T-cell (primary cell): ENCODE results near the gene BRPF1. TPM values are rescaled to one million over a fixed set of nuclear protein-coding genes. Genes with fewer than 3 reads are reported as not detected.
A peak's percentile ranks its signal among the peaks of the same experiment; 100 is the strongest.

Experiments used
- ATAC-seq, 4 experiments: fragments of 200-7000 bp in 3 of 4; fragments of 150-1000 bp in 1 of 4; cut with Tn5 transposase; replicated peaks in 1 of 4; 1 replicate in 3 of 4; 2 replicates in 1 of 4; pipeline ENCODE4 v1.10.0; 2021; ENCODE audit warnings: moderate library complexity in 3 of 4, mild to moderate bottlenecking in 2 of 4, moderate number of reproducible peaks in 1 of 4
- CTCF ChIA-PET, 2 donors: fragments of 300-600 bp; sonication (Branson Sonifier 250); formaldehyde crosslinking; loops; one replicate each; lab custom pipeline; 2022; ENCODE audit warnings: antibody characterized with exemption in 2 of 2; lab: Charles Lee
- POLR2A ChIA-PET, 2 donors: fragments of 300-600 bp; sonication (Branson Sonifier 250); formaldehyde crosslinking; loops; one replicate each; lab custom pipeline; 2022; ENCODE audit warnings: antibody characterized with exemption in 2 of 2; lab: Charles Lee
- DNase-seq, 35 experiments: peaks; one replicate each; pipeline versions ENCODE4 v3.0.0 to v3.0.0-alpha.2; 2013 to 2023
- H3K27ac ChIP-seq: one replicate; pipeline ENCODE4 v1.5.1; 2013; ENCODE audit warnings: low read length
- H3K27me3 ChIP-seq, 2 experiments: replicated peaks in 1 of 2; 1 replicate in 1 of 2; 2 replicates in 1 of 2; pipeline versions ENCODE4 v1.6.1 to v1.7.0; 2013; ENCODE audit warnings: low read length in 1 of 2, mixed read lengths in 1 of 2; ENCODE audit not compliant: control insufficient read depth in 2 of 2, insufficient read depth in 2 of 2; ENCODE audit errors: extremely low read depth in 1 of 2
- H3K36me3 ChIP-seq, 2 donors: 1 replicate in 1 of 2; 2 replicates in 1 of 2; pipeline versions ENCODE4 v1.6.1 to v1.7.0; 2013; ENCODE audit warnings: low read length in 1 of 2; ENCODE audit not compliant: control insufficient read depth in 2 of 2, insufficient read depth in 1 of 2; ENCODE audit errors: extremely low read depth in 1 of 2
- H3K4me1 ChIP-seq, 2 experiments: 1 replicate in 1 of 2; 2 replicates in 1 of 2; pipeline versions ENCODE4 v1.6.1 to v1.7.0; 2013; ENCODE audit warnings: low read length in 2 of 2, mixed read lengths in 1 of 2; ENCODE audit not compliant: insufficient read depth in 2 of 2, control insufficient read depth in 1 of 2; ENCODE audit errors: extremely low read depth in 1 of 2
- H3K4me3 ChIP-seq, 2 donors: 1 replicate in 1 of 2; 2 replicates in 1 of 2; pipeline versions ENCODE4 v1.5.1 to v1.7.0; 2013; ENCODE audit warnings: mild to moderate bottlenecking in 2 of 2, low read length in 1 of 2, moderate library complexity in 1 of 2; ENCODE audit not compliant: control insufficient read depth in 1 of 2; ENCODE audit errors: extremely low read depth in 1 of 2
- H3K9me3 ChIP-seq: 2 replicates; pipeline ENCODE4 v1.7.0; 2013
- H3K27ac Mint-ChIP-seq, 2 donors: one replicate each; pipeline ENCODE4 v1.8.0; 2020 to 2021; ENCODE audit warnings: mild to moderate bottlenecking in 2 of 2, mixed read lengths in 2 of 2
- H3K27me3 Mint-ChIP-seq, 2 donors: one replicate each; pipeline ENCODE4 v1.8.0; 2021 to 2022; ENCODE audit warnings: mixed read lengths in 2 of 2
- H3K36me3 Mint-ChIP-seq: one replicate; pipeline ENCODE4 v1.8.0; 2021; ENCODE audit warnings: mixed read lengths
- H3K4me1 Mint-ChIP-seq, 3 donors: one replicate each; pipeline ENCODE4 v1.8.0; 2020 to 2022; ENCODE audit warnings: mixed read lengths in 3 of 3, mild to moderate bottlenecking in 1 of 3
- H3K4me3 Mint-ChIP-seq, 3 donors: one replicate each; pipeline ENCODE4 v1.8.0; 2020 to 2022; ENCODE audit warnings: mild to moderate bottlenecking in 3 of 3, mixed read lengths in 3 of 3, moderate library complexity in 3 of 3
- H3K9me3 Mint-ChIP-seq, 3 donors: one replicate each; pipeline ENCODE4 v1.8.0; 2020 to 2022; ENCODE audit warnings: mixed read lengths in 3 of 3
- WGBS: methylation state at CpG from one replicate; pipeline ENCODE4 v1.1.5; 2013; ENCODE audit warnings: missing lambda C conversion rate; ENCODE audit not compliant: insufficient coverage; 5-methylcytosine and 5-hydroxymethylcytosine counted together
- total RNA-seq, 35 experiments: library from RNA in 6 of 35; stranded (reverse) in 6 of 35; fragments of 120-200 nt in 1 of 35; gene quantifications; one replicate each; pipeline versions ENCODE4 v1.2.1 to v1.2.4 and lab custom pipeline; 2013 to 2026

BRPF1 gene
- total RNA-seq, 5 donors from 2014 or later (not counting 1 experiment from before 2014, with no cell fraction given): 28.6 to 46.3 (median 39.0) TPM

DNA sequence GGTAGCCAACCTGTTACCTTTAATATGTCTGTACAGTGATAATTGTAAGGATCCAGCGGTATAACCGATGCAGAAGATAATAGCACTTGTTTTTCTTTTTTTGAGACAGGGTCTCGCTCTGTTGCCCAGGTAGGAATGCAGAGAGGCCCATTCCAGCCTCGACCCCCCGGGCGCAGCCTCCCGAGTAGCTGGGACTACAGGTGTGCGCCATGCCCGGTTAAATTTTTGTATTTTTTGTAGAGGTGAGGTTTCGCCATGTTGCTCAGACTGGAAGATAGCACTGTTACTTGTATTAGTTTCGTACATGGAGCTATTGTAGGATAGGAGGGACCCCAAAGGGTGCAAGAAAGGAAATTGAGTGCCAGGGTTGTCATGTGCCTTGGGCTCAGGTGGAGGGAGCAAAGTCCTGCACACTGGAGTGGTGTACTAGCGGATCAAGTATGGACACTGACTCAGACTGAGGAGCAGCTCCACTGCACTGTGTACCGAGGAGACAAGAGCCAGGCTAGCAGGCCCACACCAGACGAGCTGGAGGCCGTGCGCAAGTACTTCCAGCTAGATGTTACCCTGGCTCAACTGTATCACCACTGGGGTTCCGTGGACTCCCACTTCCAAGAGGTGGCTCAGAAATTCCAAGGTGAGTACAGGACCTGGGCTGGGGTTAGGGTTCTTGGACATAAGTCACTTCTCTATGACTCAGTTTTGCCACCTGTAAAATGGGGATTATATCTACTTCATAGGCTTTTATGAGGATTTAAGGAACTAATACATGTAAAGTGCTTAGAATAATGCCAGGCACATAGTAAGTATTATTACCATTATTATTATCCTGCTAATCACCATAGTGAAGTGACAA is 19.2 kb downstream of the BRPF1 start:
- Histone ChIP-seq H3K4me3 (peak overlapping the region; percentile 70 to 88), H3K36me3 (peaks cover 8 to 55% of the 10 kb centered on the region in 2 donors), H3K4me1 (peaks cover 19 to 42% of the 10 kb centered on the region in 2 experiments), H3K9me3 (no peaks in the 10 kb centered on the region), H3K27ac (peak overlapping the region; percentile 50), H3K27me3 (no peaks in the 10 kb centered on the region)
- Mint-ChIP-seq H3K9me3 (no peaks in the 10 kb centered on the region), H3K4me1 (peaks cover 50 to 52% (median 51%) of the 10 kb centered on the region in 3 donors), H3K27me3 (no peaks in the 10 kb centered on the region), H3K36me3 (peaks cover 28% of the 10 kb centered on the region), H3K27ac (peak overlapping the region; percentile 96 to 97), H3K4me3 (peak overlapping the region; percentile 95 to 96 (median 95))
- POLR2A ChIA-PET: no interaction called here
- CTCF ChIA-PET: interaction anchor here in 1 of 2 donors (0.5 to 1.2 kb wide), 2 partner anchors 13 to 570 kb away, joined by 3 read pairs; partner anchors contain the start of gene SEC13
- WGBS: 36% methylated on average over 11 of the region's 17 CpGs
- DNase-seq (no peak), ATAC-seq (no peak)

DNA sequence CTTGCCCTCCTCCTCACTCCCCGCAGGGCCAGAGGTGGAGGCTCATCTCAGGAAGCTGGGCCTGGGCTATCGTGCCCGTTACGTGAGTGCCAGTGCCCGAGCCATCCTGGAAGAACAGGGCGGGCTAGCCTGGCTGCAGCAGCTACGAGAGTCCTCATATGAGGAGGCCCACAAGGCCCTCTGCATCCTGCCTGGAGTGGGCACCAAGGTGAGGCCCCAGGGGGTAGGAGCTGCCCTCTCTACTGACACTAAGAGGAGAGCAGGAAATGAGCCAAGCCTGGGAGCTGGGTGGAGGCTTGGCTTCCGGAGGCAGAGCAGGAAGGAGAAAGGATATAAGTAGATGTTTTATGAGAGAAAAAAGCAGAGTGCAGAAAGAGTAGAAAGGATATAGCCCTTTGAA is 23.1 kb downstream of the BRPF1 start:
- peaks cover 19 to 34% of the 10 kb centered on the region in 2 experiments for H3K4me1 ChIP-seq
- no peak overlapping the region for H3K4me3 ChIP-seq
- Mint-ChIP-seq H3K27ac (peak overlapping the region; percentile 77 to 82), H3K27me3 (no peaks in the 10 kb centered on the region), H3K36me3 (peaks cover 40% of the 10 kb centered on the region), H3K9me3 (no peaks in the 10 kb centered on the region), H3K4me3 (peak overlapping the region in 1 of 3 donors; percentile 66), H3K4me1 (peaks cover 41 to 44% (median 43%) of the 10 kb centered on the region in 3 donors)
- WGBS: 89% methylated on average over 7 of the region's 8 CpGs
- H3K27me3 ChIP-seq: peaks cover 0 to 2% of the 10 kb centered on the region in 2 experiments
- peaks cover 19 to 68% of the 10 kb centered on the region in 2 donors for H3K36me3 ChIP-seq
- H3K9me3 ChIP-seq: no peaks in the 10 kb centered on the region
- ATAC-seq (no peak), DNase-seq (no peak)
- no peak overlapping the region for H3K27ac ChIP-seq
- CTCF ChIA-PET: interaction anchor here (0.5 to 0.6 kb wide), 2 partner anchors 10 to 474 kb away, joined by 3 read pairs; no protein-coding TSS in a partner anchor
- POLR2A ChIA-PET: no interaction called here

DNA sequence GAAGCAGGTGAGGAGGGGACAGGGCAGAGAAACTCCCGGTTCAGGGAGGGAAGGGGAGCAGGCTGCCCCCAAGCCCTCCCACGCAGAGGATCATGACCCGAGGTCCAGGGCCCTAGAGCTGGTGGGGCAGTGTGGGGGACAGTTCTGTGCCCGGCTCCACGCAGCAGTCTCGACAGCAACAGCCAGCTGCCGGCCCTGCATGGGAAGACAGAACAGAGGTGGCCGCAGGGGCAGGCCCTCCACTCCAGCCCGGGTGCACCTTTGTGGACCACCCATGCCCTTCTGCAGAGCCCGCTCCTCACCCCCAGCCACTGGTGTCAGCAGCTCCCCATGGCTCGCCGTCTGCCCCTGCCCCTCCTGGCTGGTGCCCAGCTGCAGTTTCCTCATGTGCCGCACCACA is 25.9 kb downstream of the BRPF1 start:
- Histone ChIP-seq H3K36me3 (peaks cover 19 to 60% of the 10 kb centered on the region in 2 donors), H3K27ac (no peak overlapping the region), H3K4me1 (peaks cover 4 to 15% of the 10 kb centered on the region in 2 experiments), H3K27me3 (peaks cover 0 to 2% of the 10 kb centered on the region in 2 experiments), H3K9me3 (no peaks in the 10 kb centered on the region), H3K4me3 (no peak overlapping the region)
- ATAC-seq (no peak), DNase-seq (no peak)
- Mint-ChIP-seq H3K36me3 (peaks cover 41% of the 10 kb centered on the region), H3K27me3 (no peaks in the 10 kb centered on the region), H3K4me3 (no peak overlapping the region), H3K4me1 (peaks cover 18 to 23% (median 20%) of the 10 kb centered on the region in 3 donors), H3K9me3 (no peaks in the 10 kb centered on the region), H3K27ac (no peak overlapping the region)
- CTCF ChIA-PET: no interaction called here
- POLR2A ChIA-PET: no interaction called here
- WGBS: 100% methylated on average over 9 of the region's 13 CpGs

DNA sequence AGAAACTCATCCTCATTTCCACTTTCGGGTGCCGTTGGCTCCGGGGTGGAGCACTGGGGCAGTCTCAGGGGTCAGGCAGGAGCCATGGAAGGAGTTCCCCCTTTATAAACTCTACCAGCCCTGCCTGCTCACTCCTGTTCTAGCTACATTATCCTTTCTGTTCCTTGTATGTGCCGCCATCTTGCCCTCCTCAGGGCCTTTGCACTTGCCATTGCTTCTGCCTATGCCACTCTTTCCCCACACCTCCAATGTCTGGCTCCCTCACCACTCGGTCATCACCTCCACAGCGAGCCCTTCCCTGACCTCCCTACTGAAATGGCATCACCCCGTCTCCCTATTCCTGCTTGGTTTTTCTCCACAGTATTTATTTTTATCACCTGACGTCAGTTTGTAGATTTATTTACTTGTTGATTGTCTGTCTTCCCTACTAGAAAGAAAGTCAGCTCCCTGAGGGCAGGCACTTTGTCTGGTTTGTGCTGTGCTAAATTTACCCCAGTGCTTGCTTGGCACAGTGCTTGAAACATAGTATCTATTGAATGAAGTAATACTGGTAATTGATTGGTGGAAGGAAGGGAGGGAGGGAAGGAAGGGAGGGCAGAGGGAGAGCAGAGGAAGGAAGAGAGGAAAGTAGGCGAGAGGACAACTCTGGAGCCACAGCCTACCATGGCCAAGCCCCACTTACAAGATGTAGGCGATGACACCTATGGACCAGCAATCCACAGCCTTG is 29.4 kb downstream of the BRPF1 start:
- CTCF ChIA-PET: no interaction called here
- peaks cover 33% of the 10 kb centered on the region for H3K36me3 Mint-ChIP-seq
- ATAC-seq (no peak), DNase-seq (no peak)
- POLR2A ChIA-PET: no interaction called here
- H3K4me3 Mint-ChIP-seq: no peak overlapping the region
- H3K4me1 ChIP-seq: no peaks in the 10 kb centered on the region
- H3K4me3 ChIP-seq: no peak overlapping the region
- no peaks in the 10 kb centered on the region for H3K9me3 Mint-ChIP-seq
- 100% methylated on average over 5 of the region's 10 CpGs for WGBS
- peaks cover 0 to 2% of the 10 kb centered on the region in 2 experiments for H3K27me3 ChIP-seq
- H3K9me3 ChIP-seq: no peaks in the 10 kb centered on the region
- no peaks in the 10 kb centered on the region for H3K27me3 Mint-ChIP-seq
- peaks cover 15 to 38% of the 10 kb centered on the region in 2 donors for H3K36me3 ChIP-seq
- H3K27ac Mint-ChIP-seq: no peak overlapping the region
- H3K4me1 Mint-ChIP-seq: peaks cover 0 to 5% (median 2%) of the 10 kb centered on the region in 3 donors
- H3K27ac ChIP-seq: no peak overlapping the region

DNA sequence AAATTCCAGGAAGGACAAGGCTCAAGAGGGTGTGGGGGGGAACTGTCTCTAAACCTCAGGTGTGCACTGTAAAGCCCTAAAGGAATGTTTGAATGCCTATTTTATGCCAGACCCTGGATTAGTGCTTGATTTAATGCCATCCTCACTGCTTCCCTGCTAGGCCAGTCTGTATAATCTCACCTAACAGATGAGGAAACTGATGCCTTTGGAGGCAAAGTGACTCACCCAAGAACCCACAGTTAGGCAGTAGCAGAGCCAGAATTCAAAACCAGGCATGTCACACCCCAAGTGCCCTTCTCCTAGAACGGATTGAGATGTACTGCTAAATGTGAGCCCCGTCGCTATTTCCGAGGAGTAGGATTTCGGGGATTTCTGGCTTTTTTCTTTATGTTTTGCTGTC is 30.4 kb downstream of the BRPF1 start:
- POLR2A ChIA-PET: no interaction called here
- peaks cover 0 to 2% of the 10 kb centered on the region in 2 experiments for H3K27me3 ChIP-seq
- H3K4me1 Mint-ChIP-seq: peaks cover 0 to 8% (median 2%) of the 10 kb centered on the region in 3 donors
- peaks cover 25% of the 10 kb centered on the region for H3K36me3 Mint-ChIP-seq
- H3K9me3 Mint-ChIP-seq: no peaks in the 10 kb centered on the region
- H3K27me3 Mint-ChIP-seq: no peaks in the 10 kb centered on the region
- no peak overlapping the region for H3K27ac ChIP-seq
- ATAC-seq (no peak), DNase-seq (no peak)
- H3K9me3 ChIP-seq: no peaks in the 10 kb centered on the region
- CTCF ChIA-PET: no interaction called here
- WGBS: 100% methylated on average over 1 of the region's 5 CpGs
- H3K27ac Mint-ChIP-seq: no peak overlapping the region
- no peak overlapping the region for H3K4me3 Mint-ChIP-seq
- H3K4me3 ChIP-seq: no peak overlapping the region
- peaks cover 11 to 29% of the 10 kb centered on the region in 2 donors for H3K36me3 ChIP-seq
- no peaks in the 10 kb centered on the region for H3K4me1 ChIP-seq

DNA sequence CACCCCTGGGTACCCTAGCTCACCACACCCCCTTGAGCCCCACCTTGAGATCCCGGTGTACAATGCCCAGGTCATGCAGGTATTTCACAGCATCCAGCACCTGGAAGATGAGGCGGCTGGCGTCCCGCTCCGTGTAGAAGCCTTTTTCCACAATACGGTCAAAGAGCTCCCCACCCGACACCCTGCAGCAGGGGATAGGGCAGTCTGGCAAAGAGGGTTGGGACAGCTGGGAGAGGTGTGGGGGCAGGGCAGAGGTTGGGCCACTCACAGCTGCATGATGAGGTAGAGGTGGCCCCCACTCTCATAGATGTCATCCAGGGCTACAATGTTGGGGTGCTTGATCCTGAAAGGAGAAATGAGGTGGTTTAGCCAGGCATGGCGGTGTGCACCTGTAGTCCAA is 31.3 kb downstream of the BRPF1 start:
- ATAC-seq: no peak
- no peaks in the 10 kb centered on the region for H3K27me3 Mint-ChIP-seq
- H3K27ac Mint-ChIP-seq: no peak overlapping the region
- peaks cover 0 to 2% of the 10 kb centered on the region in 2 experiments for H3K27me3 ChIP-seq
- H3K4me3 Mint-ChIP-seq: no peak overlapping the region
- H3K9me3 ChIP-seq: no peaks in the 10 kb centered on the region
- peaks cover 5 to 19% of the 10 kb centered on the region in 2 donors for H3K36me3 ChIP-seq
- no peaks in the 10 kb centered on the region for H3K9me3 Mint-ChIP-seq
- no peaks in the 10 kb centered on the region for H3K4me1 ChIP-seq
- 96% methylated on average over 7 of the region's 8 CpGs for WGBS
- H3K36me3 Mint-ChIP-seq: peaks cover 22% of the 10 kb centered on the region
- ChIA-PET CTCF (no interaction called here), POLR2A (no interaction called here)
- no peak overlapping the region for H3K4me3 ChIP-seq
- no peak overlapping the region for H3K27ac ChIP-seq
- peaks cover 2 to 16% (median 5%) of the 10 kb centered on the region in 3 donors for H3K4me1 Mint-ChIP-seq
- DNase-seq: no peak
